ENCODE measurements around the gene CLASP2. TPM values are rescaled to one million over a fixed set of nuclear protein-coding genes. Genes with fewer than 3 reads are reported as not detected.

CLASP2 gene
- total RNA-seq, 4 donors from 2014 or later: 64.2 to 115 (median 92.1) TPM

DNA sequence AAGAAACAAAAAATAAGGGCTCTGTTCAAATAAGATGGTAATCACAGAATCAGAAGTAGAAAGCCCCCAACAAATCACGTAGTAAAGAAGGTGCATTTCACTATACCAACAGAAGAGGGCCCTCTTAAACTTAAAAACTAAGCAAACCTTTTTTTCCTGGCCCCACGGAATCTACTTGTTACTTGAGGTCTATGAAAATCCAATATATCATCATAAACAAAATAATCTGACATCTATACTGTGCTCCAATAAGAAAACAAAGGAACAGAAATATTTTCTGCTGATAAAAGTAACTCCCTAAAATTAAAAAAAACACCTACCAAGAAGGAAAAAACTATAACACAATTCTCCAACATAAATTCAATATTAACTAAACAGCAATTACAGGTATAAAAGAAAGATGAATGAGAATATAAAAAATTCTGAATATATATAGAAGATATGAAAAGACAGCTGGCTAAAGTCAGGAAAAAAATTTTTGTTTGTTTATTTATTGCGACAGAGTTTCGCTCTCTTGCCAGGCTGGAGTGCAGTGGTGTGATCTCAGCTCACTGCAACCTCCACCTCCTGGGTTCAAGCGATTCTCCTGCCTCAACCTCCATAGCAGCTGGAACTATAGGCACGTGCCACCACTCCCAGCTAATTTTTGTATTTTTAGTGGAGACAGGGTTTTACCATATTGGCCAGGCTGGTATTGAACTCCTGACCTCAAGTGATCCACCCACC lies 81.8 kb downstream of the CLASP2 start:
- Histone ChIP-seq H3K4me3 (replicated peaks in 1 of 3) (no peak overlapping the region), H3K4me1 (no peaks in the 10 kb centered on the region), H3K27me3 (no peaks in the 10 kb centered on the region), H3K36me3 (no peaks in the 10 kb centered on the region), H3K27ac (no peak overlapping the region), H3K9me3 (no peaks in the 10 kb centered on the region)
- TF ChIP-seq, protein P1, sequence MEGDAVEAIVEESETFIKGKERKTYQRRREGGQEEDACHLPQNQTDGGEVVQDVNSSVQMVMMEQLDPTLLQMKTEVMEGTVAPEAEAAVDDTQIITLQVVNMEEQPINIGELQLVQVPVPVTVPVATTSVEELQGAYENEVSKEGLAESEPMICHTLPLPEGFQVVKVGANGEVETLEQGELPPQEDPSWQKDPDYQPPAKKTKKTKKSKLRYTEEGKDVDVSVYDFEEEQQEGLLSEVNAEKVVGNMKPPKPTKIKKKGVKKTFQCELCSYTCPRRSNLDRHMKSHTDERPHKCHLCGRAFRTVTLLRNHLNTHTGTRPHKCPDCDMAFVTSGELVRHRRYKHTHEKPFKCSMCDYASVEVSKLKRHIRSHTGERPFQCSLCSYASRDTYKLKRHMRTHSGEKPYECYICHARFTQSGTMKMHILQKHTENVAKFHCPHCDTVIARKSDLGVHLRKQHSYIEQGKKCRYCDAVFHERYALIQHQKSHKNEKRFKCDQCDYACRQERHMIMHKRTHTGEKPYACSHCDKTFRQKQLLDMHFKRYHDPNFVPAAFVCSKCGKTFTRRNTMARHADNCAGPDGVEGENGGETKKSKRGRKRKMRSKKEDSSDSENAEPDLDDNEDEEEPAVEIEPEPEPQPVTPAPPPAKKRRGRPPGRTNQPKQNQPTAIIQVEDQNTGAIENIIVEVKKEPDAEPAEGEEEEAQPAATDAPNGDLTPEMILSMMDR (IDR thresholded peaks at IDR 0.05): peak in 4 of 6 experiments; percentile 18 to 54 (median 51)
- no peak for TF ChIP-seq POLR2A (IDR thresholded peaks at IDR 0.05)
- intact Hi-C loops (cut with DNase I): loop anchor here (5.0 kb wide), 1 partner anchor 151 kb away; no protein-coding TSS in a partner anchor
- WGBS, 2 donors: 70% methylated on average over 6 of the region's 6 CpGs
- no peak for DNase-seq

- 94 to 97% methylated on average over 3 of the region's 3 CpGs for WGBS, 2 donors
Measured at GRCh38 chr3:33634262-33634661, 83.8 kb downstream of the CLASP2 start.

DNA sequence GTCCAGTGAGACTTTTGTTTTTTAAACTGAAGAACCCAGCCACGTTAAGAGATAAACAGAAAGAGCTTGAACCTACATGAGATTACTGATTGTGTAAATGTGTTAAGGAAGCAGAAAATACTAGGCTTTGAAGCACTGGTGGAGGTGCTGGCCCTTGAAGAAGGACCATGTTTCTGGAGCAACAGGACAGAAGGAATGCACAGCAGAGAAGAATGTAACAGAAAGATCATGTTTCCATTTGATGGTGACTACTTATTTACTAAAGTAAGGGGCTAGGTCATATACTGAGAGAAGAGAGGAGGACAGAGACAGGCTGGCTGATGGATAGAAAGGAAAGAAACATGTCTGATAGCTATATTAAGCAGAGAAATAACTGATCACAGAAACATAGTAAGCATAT lies 88.8 kb downstream of the CLASP2 start:
- no peak overlapping the region for H3K27ac ChIP-seq
- H3K36me3 ChIP-seq: no peaks in the 10 kb centered on the region
- TF ChIP-seq, protein P1 (IDR thresholded peaks at IDR 0.05): no peak
- TF ChIP-seq POLR2A (IDR thresholded peaks at IDR 0.05): no peak
- no peaks in the 10 kb centered on the region for H3K4me1 ChIP-seq
- intact Hi-C loops (cut with DNase I): no loop called here
- H3K4me3 ChIP-seq (replicated peaks in 1 of 3): no peak overlapping the region
- no peaks in the 10 kb centered on the region for H3K9me3 ChIP-seq
- DNase-seq: no peak
- no peaks in the 10 kb centered on the region for H3K27me3 ChIP-seq
- WGBS, 2 donors: 31 to 35% methylated on average over 1 of the region's 1 CpG

More at GRCh38 chr3:33634262-33634661, 83.8 kb downstream of the CLASP2 start:
- no peak overlapping the region for H3K4me3 ChIP-seq (replicated peaks in 1 of 3)
- no peak overlapping the region for H3K27ac ChIP-seq
- intact Hi-C loops (cut with DNase I): no loop called here
- H3K27me3 ChIP-seq: no peaks in the 10 kb centered on the region
- TF ChIP-seq, protein P1 (IDR thresholded peaks at IDR 0.05): no peak
- TF ChIP-seq POLR2A (IDR thresholded peaks at IDR 0.05): no peak
- H3K4me1 ChIP-seq: no peaks in the 10 kb centered on the region
- H3K9me3 ChIP-seq: no peaks in the 10 kb centered on the region
- DNase-seq: no peak
- H3K36me3 ChIP-seq: no peaks in the 10 kb centered on the region

GRCh38 chr3:33624756-33625155 lies 93.3 kb downstream of the CLASP2 start:
- no peaks in the 10 kb centered on the region for H3K9me3 ChIP-seq
- H3K4me1 ChIP-seq: no peaks in the 10 kb centered on the region
- no peaks in the 10 kb centered on the region for H3K36me3 ChIP-seq
- intact Hi-C loops (cut with DNase I): no loop called here
- no peak for TF ChIP-seq POLR2A (IDR thresholded peaks at IDR 0.05)
- TF ChIP-seq, protein P1 (IDR thresholded peaks at IDR 0.05): no peak
- H3K4me3 ChIP-seq (replicated peaks in 1 of 3): no peak overlapping the region
- DNase-seq: no peak
- H3K27ac ChIP-seq: no peak overlapping the region
- H3K27me3 ChIP-seq: no peaks in the 10 kb centered on the region

- Histone ChIP-seq H3K36me3 (peaks cover 0 to 6% of the 10 kb centered on the region in 2 donors), H3K9me3 (no peaks in the 10 kb centered on the region), H3K27ac (no peak overlapping the region), H3K27me3 (no peaks in the 10 kb centered on the region), H3K4me1 (no peaks in the 10 kb centered on the region), H3K4me3 (replicated peaks in 1 of 3) (no peak overlapping the region)
- 97 to 100% methylated on average over 1 of the region's 1 CpG for WGBS, 2 donors
- intact Hi-C loops (cut with DNase I): no loop called here
- no peak for DNase-seq
- TF ChIP-seq, protein P1 (IDR thresholded peaks at IDR 0.05): no peak
- TF ChIP-seq POLR2A (IDR thresholded peaks at IDR 0.05): no peak
Measured at GRCh38 chr3:33613041-33613440, 105.0 kb downstream of the CLASP2 start.

All from thyroid gland (tissue), 4 donors.